HG02938 (cell line): ENCODE data around the gene NPR3.

Source experiments
- ATAC-seq: cut with Tn5 transposase; IDR thresholded peaks from one replicate; pipeline ENCODE4 v1.9.1; 2021; ENCODE audit warnings: mild to moderate bottlenecking, moderate library complexity; ENCODE audit not compliant: unreplicated experiment

NPR3 gene

DNA sequence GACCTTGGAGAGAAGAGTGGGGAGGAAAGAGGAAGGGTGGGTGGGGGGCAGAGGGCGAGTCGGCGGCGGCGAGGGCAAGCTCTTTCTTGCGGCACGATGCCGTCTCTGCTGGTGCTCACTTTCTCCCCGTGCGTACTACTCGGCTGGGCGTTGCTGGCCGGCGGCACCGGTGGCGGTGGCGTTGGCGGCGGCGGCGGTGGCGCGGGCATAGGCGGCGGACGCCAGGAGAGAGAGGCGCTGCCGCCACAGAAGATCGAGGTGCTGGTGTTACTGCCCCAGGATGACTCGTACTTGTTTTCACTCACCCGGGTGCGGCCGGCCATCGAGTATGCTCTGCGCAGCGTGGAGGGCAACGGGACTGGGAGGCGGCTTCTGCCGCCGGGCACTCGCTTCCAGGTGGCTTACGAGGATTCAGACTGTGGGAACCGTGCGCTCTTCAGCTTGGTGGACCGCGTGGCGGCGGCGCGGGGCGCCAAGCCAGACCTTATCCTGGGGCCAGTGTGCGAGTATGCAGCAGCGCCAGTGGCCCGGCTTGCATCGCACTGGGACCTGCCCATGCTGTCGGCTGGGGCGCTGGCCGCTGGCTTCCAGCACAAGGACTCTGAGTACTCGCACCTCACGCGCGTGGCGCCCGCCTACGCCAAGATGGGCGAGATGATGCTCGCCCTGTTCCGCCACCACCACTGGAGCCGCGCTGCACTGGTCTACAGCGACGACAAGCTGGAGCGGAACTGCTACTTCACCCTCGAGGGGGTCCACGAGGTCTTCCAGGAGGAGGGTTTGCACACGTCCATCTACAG is 760 bp downstream of the NPR3 start:
- ATAC-seq: no peak

GRCh38 chr5:32712481-32713360 is 1.6 kb downstream of the NPR3 start:
- ATAC-seq: no peak

DNA sequence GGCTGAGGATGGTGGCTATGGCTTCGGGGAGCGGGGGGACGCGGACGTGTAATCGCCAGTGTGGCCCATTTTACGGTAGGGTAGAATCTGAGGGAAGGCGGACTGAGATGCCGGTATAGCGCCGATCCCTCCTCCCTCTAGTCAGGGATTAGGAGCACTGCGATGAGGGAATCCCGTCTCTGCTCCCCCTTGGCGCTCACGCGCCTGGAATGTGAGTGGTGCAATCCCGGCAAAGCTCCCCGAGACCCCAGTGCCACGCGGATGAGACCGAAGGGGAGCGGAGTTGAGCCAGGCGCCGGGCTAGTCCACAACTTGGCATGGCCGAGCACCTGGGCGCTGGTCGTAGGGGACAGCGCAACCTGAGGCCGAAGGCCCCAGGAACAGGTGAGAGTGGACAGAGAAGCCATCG is 2.2 kb downstream of the NPR3 start:
- no peak for ATAC-seq

DNA sequence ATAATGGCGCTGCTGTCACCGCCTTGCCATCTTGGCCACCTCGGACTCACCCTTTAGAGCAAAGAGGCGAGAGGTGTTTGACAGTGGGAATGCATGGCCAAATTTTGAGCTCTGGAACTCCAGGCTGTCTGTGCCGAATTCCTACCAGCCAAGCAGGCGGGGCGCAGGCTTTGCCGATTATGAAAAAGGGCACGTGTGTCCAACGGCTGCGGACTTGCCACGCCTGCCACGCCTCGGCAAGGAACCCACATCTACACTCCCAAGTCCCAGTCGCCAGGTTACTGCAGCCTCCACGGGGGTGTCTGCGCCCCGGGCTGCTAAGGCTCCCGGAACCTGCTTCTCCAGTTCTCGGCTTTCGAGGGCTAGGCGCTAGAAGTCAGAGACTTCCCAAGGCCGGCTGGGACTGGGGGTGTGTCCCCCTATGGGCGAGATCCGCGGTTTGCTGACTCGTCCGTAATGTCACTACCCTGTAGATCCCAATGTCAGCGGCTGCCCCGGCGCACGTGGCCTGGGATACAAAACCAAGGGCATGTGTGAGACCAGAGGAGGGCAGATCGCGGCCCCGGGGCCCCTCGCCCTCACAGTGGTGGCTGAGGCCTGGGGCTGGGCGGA is 2.8 kb downstream of the NPR3 start:
- no peak for ATAC-seq

- ATAC-seq: no peak
Observed at GRCh38 chr5:32714836-32715235, 3.7 kb downstream of the NPR3 start.

DNA sequence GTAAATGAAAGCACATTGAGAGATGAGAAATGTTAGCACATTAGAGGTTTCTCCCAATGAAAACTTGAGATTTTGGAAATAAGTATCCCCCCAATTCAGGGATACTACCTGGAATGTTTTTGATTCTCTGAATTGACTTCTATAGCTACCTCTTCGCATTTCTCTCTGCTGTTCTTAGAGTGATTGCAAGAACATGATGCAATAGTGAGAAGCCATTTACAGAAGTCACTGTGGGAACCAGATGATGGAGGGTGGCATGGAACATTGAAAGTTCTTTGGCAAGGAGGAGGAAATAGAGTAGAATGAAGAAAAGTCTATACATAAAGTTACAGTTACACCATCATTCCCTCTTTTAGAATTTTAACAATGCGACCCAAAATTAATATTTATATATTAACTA is 9.2 kb downstream of the NPR3 start:
- no peak for ATAC-seq

- ATAC-seq: no peak
Observed at GRCh38 chr5:32721626-32722025, 10.5 kb downstream of the NPR3 start.

DNA sequence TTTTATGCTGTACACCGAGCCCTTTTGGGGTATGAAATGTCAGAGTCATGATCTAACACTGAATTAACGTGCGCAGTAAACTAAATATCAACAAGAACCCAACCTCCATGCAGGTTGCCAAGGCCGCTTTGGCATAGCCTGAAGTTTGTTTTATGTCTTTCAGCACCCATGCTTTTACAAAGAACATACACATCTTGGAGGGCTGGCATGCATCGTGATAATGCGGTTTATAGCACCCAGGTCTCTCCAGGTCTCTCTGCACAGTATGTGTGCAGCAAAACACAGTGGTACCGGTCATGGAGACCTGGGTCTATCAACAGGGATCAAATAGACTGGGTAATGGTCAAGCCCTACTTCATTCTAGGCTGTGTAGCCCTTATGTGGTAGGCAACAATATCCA is 11.8 kb downstream of the NPR3 start:
- ATAC-seq: no peak

DNA sequence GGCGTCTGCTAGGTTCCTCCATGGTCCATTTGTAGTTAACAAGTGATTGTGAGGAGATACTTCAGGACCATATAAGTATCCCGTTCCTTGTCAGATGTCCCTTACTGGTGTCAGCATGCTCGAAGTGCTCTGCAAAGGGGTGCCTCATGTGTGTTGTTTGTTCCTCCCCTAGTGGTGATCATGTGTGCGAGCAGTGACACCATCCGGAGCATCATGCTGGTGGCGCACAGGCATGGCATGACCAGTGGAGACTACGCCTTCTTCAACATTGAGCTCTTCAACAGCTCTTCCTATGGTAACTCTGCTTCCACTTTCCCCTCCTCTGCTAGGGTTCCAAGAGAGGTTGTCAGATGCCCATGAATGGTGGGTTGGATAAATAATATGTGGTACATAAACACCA is 13.4 kb downstream of the NPR3 start:
- ATAC-seq: no peak

DNA sequence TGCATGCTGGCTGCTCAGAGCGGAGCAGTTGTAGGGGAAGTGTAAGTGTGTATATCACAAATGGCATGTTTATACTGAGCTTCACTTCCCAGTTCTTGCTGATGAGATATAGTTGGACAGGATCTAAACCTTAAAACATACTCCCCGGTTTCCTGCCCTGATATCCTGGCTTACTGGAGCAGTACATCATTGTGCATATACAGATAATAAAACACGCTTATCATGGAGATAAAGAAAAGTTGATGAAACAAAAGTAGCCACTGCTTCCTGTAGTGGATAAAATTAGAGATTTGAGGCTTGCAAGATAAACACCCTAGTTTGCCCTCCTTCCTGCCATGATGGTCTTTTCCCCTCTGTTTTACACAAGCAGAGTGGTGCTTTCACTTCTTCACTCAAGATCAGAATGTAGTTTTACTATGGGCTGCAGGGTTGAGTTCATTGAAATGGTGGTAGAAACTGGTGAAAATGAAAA is 15.0 kb downstream of the NPR3 start:
- no peak for ATAC-seq

DNA sequence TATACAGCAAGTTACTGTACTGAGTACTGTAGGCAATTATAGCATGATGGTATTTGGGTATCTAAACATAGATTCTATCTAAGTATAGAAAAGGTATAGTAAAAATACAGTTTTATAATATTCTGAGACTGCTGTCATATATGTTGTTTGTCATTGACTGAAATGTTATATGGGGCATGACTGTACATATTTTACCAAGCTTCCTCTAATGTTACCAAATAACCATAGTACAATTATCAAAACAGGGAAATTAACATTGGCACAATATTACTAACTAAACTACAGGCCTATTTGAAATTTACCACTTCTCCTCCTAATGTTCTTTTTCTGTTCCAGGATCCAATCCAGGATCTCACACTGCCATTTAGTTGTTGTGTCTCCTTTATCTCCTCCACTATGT is 18.5 kb downstream of the NPR3 start:
- no peak for ATAC-seq

DNA sequence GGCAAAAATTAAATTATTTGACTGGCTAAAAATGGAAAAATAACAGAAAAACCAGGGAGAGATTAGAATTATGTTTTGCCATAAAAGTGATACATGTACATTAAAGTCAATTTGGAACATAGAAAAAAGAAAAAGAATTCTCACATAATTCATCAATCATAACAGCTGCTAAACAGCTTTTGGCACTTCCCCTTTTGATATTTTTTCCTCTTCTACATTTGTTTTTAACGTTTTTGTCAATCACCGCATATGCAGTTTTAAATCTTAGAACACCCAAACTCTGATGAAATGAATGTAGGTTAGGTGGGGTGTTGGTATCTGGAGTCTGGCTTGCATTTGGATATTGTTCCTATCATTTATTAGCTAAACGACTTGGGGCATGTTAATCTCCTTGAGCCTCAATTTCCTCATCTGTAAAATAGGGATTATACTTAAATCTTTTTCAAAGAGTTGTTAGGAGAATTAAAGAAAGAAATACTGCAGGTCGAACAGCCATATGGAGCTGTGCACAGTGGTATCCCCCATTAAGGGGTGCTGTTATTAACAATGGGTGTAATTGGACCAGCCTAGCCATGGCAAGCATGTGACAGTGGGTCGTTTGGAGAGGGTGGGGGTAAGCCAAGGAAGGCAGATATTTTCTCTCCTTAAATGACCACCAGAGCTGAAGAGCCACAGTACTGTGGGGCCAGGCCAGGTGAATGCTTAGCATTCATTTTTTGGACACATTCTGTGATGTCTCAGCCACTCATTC is 22.6 kb downstream of the NPR3 start:
- ATAC-seq: no peak

- ATAC-seq: no peak
Observed at GRCh38 chr5:32734827-32735378, 23.8 kb downstream of the NPR3 start.

DNA sequence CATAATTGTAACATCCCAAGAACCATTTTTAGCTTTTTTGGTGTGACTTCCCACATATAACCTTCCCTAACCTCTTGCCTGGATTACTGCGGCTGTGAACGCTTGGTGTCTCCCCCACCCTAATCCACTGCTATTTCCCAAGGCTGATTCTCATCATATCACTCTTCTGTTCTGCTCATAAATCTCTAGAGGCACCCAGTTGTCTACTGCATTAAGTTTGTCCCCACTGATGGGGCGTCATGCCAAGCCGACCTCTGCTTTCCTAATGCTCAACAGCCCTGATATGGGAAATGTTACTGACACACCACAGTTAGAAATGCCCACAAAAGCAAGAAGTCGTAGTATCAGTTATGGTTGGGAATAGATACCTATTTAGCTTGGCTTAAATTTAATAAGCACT is 24.4 kb downstream of the NPR3 start:
- no peak for ATAC-seq

- no peak for ATAC-seq
Observed at GRCh38 chr5:32736842-32737241, 25.7 kb downstream of the NPR3 start.

GRCh38 chr5:32740651-32741050 is 29.5 kb downstream of the NPR3 start:
- ATAC-seq: no peak

- no peak for ATAC-seq
Observed at GRCh38 chr5:32745317-32745716, 34.2 kb downstream of the NPR3 start.

DNA sequence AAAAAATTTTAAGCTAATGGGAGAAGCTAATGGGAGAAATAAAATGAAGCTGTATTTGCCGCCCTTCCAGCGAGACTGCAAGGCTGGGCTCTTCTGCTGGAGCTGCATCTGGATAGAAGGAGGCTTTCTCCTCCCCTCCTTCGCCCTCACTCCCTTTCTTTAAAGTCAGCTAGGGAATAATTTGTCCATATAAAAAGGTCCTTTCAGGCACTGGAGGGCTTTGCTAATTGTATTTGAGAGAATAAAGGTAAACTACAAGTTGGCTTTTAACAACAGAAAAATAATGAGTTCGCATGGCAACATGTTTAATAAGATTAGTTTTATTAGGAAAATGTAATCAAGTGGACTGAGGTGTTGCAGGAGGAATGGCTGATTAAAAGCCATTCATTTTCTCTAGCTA is 41.3 kb downstream of the NPR3 start:
- no peak for ATAC-seq

DNA sequence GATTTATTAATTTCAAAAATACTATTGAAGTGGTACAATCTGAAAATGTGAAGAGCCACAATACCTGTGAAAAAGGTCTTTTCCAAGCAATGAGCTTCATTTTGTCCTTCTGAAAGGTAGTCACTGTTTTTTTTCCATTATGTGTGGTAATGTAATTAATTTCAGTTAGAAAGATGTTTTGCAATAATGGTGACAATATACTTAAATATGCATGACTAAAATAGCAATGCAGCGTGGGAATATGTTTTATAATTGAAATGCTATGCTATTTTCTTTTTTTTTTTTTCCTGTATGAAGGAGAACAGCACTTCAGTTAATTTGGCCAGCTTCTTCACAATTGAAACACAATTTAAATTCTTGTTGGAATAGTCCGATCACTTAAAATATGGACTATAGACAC is 41.9 kb downstream of the NPR3 start:
- ATAC-seq: no peak

- no peak for ATAC-seq
Observed at GRCh38 chr5:32753765-32754164, 42.6 kb downstream of the NPR3 start.

DNA sequence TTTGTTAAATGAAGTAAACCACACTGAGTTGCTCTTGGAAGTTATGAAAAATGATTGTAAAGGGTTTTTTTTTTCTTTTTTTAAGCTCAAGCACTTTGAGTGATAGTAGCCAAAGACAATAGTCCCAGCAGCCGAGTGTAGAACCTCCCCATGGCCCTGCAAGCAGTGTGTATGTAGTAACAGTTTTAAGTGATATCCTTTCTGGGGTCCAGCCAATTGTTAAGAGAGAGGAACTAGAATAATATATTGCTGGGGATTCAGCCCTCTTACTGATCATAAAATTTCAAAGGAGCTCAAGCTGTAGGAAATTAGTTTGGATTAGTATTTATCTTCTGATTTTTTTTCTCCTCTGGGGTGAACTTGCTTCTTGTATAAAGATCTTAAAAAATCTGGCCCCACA is 43.2 kb downstream of the NPR3 start:
- no peak for ATAC-seq
